ENCODE measurements around the gene MAPKAP1. TPM values are rescaled to one million over a fixed set of nuclear protein-coding genes. Genes with fewer than 3 reads are reported as not detected.
A peak's percentile ranks its signal among the peaks of the same experiment; 100 is the strongest.

Gene MAPKAP1
- total RNA-seq, 1 experiment from 2014 or later = 55.5 TPM

DNA sequence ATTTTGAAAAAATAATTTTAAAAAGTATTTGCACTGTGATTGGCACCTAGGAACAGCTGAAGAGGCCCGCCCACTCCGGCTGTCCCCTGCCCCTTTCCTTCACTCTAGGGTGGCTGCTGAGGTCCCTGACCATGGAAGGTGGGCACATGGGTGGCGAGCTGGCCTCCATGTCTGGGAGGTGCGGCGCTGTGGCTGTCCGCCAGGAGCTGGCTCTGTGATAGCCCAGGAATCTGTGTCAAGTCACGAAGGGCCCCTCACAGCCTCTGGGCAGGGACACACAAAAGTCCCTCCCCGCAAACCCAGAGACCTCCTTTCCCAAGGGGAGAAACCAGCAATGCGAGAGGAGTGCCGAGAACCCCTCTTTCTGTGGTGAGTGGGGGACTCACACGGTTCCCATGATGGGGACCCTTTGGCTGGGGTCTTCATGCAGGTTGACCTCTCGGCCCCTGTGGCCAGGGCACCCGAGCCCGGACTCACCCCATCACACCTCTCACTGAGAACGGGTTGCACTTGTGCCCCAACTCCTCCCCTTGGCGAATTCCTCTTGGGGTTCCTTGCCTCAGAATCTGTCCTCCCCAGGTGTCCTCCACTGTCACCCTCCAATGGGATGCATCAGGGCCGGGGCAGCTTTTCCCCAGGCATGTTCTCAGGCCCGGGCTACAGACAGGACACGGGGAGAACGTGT lies 277.4 kb downstream of the MAPKAP1 start:
- no TSS peak for BruUV-seq (replicated peaks)
- no peaks in the 10 kb centered on the region for H3K36me3 Mint-ChIP-seq (ENCODE audit: insufficient read depth, unreplicated experiment)
- H3K27me3 Mint-ChIP-seq (ENCODE audit: unreplicated experiment) = no peaks in the 10 kb centered on the region
- no peak overlapping the region for H3K4me3 Mint-ChIP-seq (ENCODE audit: low read depth, unreplicated experiment)
- no peak for DNase-seq
- H3K27ac Mint-ChIP-seq (ENCODE audit: unreplicated experiment) = no peak overlapping the region
- H3K9me3 Mint-ChIP-seq (ENCODE audit: low read depth, unreplicated experiment) = no peaks in the 10 kb centered on the region
- H3K4me1 Mint-ChIP-seq (ENCODE audit: low read depth, unreplicated experiment) = no peaks in the 10 kb centered on the region
- intact Hi-C loops (cut with micrococcal nuclease; ENCODE audit: unreplicated experiment) = no loop called here
- CTCF ChIA-PET = no interaction called here
- TF ChIP-seq, protein P1, sequence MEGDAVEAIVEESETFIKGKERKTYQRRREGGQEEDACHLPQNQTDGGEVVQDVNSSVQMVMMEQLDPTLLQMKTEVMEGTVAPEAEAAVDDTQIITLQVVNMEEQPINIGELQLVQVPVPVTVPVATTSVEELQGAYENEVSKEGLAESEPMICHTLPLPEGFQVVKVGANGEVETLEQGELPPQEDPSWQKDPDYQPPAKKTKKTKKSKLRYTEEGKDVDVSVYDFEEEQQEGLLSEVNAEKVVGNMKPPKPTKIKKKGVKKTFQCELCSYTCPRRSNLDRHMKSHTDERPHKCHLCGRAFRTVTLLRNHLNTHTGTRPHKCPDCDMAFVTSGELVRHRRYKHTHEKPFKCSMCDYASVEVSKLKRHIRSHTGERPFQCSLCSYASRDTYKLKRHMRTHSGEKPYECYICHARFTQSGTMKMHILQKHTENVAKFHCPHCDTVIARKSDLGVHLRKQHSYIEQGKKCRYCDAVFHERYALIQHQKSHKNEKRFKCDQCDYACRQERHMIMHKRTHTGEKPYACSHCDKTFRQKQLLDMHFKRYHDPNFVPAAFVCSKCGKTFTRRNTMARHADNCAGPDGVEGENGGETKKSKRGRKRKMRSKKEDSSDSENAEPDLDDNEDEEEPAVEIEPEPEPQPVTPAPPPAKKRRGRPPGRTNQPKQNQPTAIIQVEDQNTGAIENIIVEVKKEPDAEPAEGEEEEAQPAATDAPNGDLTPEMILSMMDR (IDR thresholded peaks at IDR 0.05; ENCODE audit: unreplicated experiment) = no peak

GRCh38 chr9:125428902-125429467 lies 278.0 kb downstream of the MAPKAP1 start:
- H3K4me3 Mint-ChIP-seq (ENCODE audit: low read depth, unreplicated experiment) = no peak overlapping the region
- no peak overlapping the region for H3K27ac Mint-ChIP-seq (ENCODE audit: unreplicated experiment)
- H3K4me1 Mint-ChIP-seq (ENCODE audit: low read depth, unreplicated experiment) = no peaks in the 10 kb centered on the region
- intact Hi-C loops (cut with micrococcal nuclease; ENCODE audit: unreplicated experiment) = no loop called here
- no peaks in the 10 kb centered on the region for H3K27me3 Mint-ChIP-seq (ENCODE audit: unreplicated experiment)
- CTCF ChIA-PET = interaction anchor here (2.1 kb wide), 1 partner anchor 21 kb away, joined by 5 read pairs; no protein-coding TSS in a partner anchor
- no peaks in the 10 kb centered on the region for H3K9me3 Mint-ChIP-seq (ENCODE audit: low read depth, unreplicated experiment)
- TF ChIP-seq, protein P1 (IDR thresholded peaks at IDR 0.05; ENCODE audit: unreplicated experiment) = no peak
- BruUV-seq (replicated peaks) = no TSS peak
- no peaks in the 10 kb centered on the region for H3K36me3 Mint-ChIP-seq (ENCODE audit: insufficient read depth, unreplicated experiment)
- no peak for DNase-seq

DNA sequence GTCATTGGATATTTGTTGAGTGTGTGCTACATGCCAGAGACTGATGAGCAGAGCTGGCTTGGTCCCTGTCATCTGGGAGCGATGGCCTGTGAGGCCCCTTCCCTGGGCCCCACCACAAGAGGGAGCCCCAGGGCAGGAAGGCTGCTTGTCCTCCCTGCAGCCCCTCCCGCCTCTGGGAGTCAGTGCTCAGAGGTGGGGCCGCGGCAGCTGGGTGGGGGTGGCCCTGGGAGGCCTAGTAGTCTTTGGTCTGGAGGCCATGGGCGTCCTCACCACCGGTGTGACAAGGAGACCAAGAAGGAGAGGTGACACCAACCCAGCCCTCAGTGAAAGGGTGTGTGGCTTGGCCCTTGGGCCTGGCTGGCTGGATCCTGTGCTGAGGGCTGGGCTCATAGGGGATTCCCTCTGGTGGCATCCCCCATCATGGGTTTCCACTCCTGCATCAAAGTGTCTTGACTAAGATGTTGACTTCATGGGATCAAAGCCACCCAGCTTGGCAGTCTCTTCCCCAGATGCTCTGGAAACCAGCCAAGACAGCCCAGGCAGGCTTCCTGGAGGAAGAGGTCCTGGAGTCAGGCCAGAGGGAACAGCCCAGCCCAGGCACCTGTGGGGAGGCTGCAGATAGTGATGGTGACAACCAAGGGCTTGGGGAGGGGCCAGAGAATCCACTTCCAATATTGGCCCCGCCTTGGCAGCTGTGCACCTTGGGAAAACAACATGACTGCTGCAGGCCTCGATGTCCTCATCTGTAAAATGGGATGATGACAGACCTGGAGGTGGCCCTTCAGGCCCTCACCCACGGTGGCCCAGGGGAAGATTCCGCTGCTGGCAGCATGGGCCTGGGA lies 278.7 kb downstream of the MAPKAP1 start:
- no peaks in the 10 kb centered on the region for H3K4me1 Mint-ChIP-seq (ENCODE audit: low read depth, unreplicated experiment)
- intact Hi-C loops (cut with micrococcal nuclease; ENCODE audit: unreplicated experiment) = no loop called here
- TF ChIP-seq, protein P1 (IDR thresholded peaks at IDR 0.05; ENCODE audit: unreplicated experiment) = peak; percentile 77
- no TSS peak for BruUV-seq (replicated peaks)
- H3K27me3 Mint-ChIP-seq (ENCODE audit: unreplicated experiment) = no peaks in the 10 kb centered on the region
- no peaks in the 10 kb centered on the region for H3K36me3 Mint-ChIP-seq (ENCODE audit: insufficient read depth, unreplicated experiment)
- CTCF ChIA-PET = interaction anchor here (2.1 kb wide), 1 partner anchor 21 kb away, joined by 5 read pairs; no protein-coding TSS in a partner anchor
- H3K27ac Mint-ChIP-seq (ENCODE audit: unreplicated experiment) = no peak overlapping the region
- peak; percentile 76 for DNase-seq
- H3K4me3 Mint-ChIP-seq (ENCODE audit: low read depth, unreplicated experiment) = no peak overlapping the region
- no peaks in the 10 kb centered on the region for H3K9me3 Mint-ChIP-seq (ENCODE audit: low read depth, unreplicated experiment)

DNA sequence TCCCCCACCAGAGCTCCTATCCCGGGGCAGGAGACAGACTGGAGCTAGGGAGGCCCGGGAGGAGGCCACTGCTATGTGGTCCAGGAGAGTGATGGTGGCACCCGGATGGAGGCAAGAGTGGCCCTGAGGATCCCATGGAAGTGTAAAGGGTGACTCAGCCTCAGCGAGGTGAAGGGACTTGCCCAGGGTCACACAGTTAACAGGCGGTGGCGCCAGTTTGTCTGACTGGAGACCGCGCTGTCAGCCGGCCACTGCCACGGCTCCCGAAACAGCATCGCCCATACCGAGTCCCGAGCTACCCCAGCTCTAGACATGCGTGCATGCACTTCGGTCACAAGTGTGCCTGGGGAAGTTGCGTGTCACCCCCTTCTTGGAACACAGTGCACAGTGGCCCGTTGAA lies 279.5 kb downstream of the MAPKAP1 start:
- Mint-ChIP-seq H3K4me3 (ENCODE audit: low read depth, unreplicated experiment) (no peak overlapping the region), H3K9me3 (ENCODE audit: low read depth, unreplicated experiment) (no peaks in the 10 kb centered on the region), H3K4me1 (ENCODE audit: low read depth, unreplicated experiment) (no peaks in the 10 kb centered on the region), H3K27ac (ENCODE audit: unreplicated experiment) (no peak overlapping the region), H3K36me3 (ENCODE audit: insufficient read depth, unreplicated experiment) (no peaks in the 10 kb centered on the region), H3K27me3 (ENCODE audit: unreplicated experiment) (no peaks in the 10 kb centered on the region)
- no TSS peak for BruUV-seq (replicated peaks)
- CTCF ChIA-PET = interaction anchor here (0.5 to 2.1 kb wide), 2 partner anchors 20 to 105 kb away, joined by 3 to 5 read pairs; no protein-coding TSS in a partner anchor
- intact Hi-C loops (cut with micrococcal nuclease; ENCODE audit: unreplicated experiment) = no loop called here
- DNase-seq = peak; percentile 50
- TF ChIP-seq, protein P1 (IDR thresholded peaks at IDR 0.05; ENCODE audit: unreplicated experiment) = no peak

All from Calu3 (cell line).